Mammary epithelial cell (primary cell): Measurements from ENCODE around the gene SLC1A5.

Source experiments
- CTCF ChIP-seq, 2 donors: IDR thresholded peaks in 1 of 2; conservative IDR thresholded peaks in 1 of 2; 2 replicates each; pipeline ENCODE4 v1.5.1; 2011 to 2012; ENCODE audit warnings: inconsistent platforms in 2 of 2, low read length in 2 of 2, mild to moderate bottlenecking in 2 of 2, control low read depth in 1 of 2, low read depth in 1 of 2; ENCODE audit not compliant: insufficient read depth in 1 of 2; ENCODE audit errors: extremely low read depth in 1 of 2
- EZH2 ChIP-seq: IDR thresholded peaks from 2 replicates; pipeline ENCODE4 v1.6.1; 2012; ENCODE audit warnings: low read length, inconsistent platforms, borderline replicate concordance

- TF ChIP-seq CTCF (conservative IDR thresholded peaks at IDR 0.05 in 1 of 2, IDR thresholded peaks at IDR 0.05 in 1 of 2; ENCODE audit: extremely low read depth in 1 of 2, insufficient read depth in 1 of 2, low read depth in 1 of 2, low read length in 2 of 2) = peak; percentile 65 to 85
- TF ChIP-seq EZH2 = no peak
Measured at GRCh38 chr19:46766569-46767317, 21.7 kb downstream of the SLC1A5 start.
